IPS-18a (cell line): ENCODE results near the gene SERPINA1.
"Not testable (repeated sequence)": the region's sequence is repeated elsewhere in the genome, so short reads cannot be mapped to it uniquely, and the experiment has no call there.

ENCODE experiments used
- H3K27ac ChIP-seq: one replicate; pipeline ENCODE4 v1.5.1; 2013; ENCODE audit warnings: low read length
- H3K27me3 ChIP-seq: one replicate; pipeline ENCODE4 v1.6.1; 2013; ENCODE audit warnings: mild to moderate bottlenecking, low read length; ENCODE audit not compliant: control insufficient read depth, insufficient read depth
- H3K36me3 ChIP-seq: one replicate; pipeline ENCODE4 v1.6.1; 2013; ENCODE audit warnings: low read depth, low read length; ENCODE audit not compliant: control insufficient read depth
- H3K4me1 ChIP-seq: one replicate; pipeline ENCODE4 v1.6.1; 2013; ENCODE audit warnings: low read depth, low read length; ENCODE audit not compliant: control insufficient read depth
- H3K4me3 ChIP-seq: one replicate; pipeline ENCODE4 v1.5.1; 2013; ENCODE audit warnings: low read length
- H3K9ac ChIP-seq: one replicate; pipeline ENCODE4 v1.6.1; 2013; ENCODE audit warnings: mild to moderate bottlenecking, low read length, moderate library complexity
- H3K9me3 ChIP-seq: one replicate; pipeline ENCODE4 v1.6.1; 2013; ENCODE audit warnings: low read depth, low read length; ENCODE audit not compliant: control insufficient read depth

SERPINA1 gene

DNA sequence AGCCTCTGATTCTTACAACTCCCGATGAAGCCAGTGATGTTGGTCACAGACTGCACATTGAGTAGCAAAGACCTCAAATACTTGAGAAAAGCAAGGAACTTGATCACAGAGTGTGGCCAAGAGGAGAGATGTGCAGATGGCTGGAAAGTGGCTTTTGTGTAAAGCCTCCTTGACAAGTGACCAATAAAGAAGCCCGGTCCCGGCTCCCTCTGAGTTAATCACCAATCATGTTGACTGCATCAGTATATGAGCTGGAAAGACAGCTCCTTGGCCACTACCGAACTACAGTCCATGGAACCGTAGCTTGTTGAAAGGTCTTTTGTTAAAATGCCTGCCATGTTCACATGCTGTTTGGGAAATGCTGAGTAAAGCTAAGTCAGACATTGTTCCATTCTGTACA, 41.6 kb downstream of the SERPINA1 start:
- Histone ChIP-seq H3K4me3 (no peak overlapping the region), H3K27me3 (no peaks in the 10 kb centered on the region), H3K36me3 (no peaks in the 10 kb centered on the region), H3K4me1 (no peaks in the 10 kb centered on the region), H3K27ac (no peak overlapping the region), H3K9me3 (no peaks in the 10 kb centered on the region), H3K9ac (no peak overlapping the region)

DNA sequence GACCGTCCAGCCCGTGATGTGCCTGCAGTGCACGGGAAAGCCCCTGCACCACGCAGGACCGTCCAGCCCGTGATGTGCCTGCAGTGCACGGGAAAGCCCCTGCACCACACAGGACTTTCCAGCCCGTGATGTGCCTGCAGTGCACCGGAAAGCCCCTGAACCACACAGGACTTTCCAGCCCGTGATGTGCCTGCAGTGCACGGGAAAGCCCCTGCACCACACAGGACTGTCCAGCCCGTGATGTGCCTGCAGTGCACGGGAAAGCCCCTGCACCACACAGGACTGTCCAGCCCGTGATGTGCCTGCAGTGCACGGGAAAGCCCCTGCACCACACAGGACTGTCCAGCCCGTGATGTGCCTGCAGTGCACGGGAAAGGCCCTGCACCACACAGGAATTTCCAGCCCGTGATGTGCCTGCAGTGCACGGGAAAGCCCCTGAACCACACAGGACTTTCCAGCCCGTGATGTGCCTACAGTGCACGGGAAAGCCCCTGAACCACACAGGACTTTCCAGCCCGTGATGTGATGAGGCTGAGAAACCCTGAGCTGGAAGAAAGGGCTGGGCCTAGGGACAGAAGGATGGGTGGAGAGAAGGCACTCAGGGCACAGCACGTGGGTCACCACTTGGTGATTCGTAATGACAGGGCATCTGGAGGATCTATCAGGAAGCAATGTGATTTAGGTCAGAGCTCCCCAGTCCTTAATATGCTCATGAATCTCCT, 42.2 kb downstream of the SERPINA1 start:
- not testable (repeated sequence) for H3K4me3 ChIP-seq, H3K36me3 ChIP-seq, H3K9me3 ChIP-seq, H3K27ac ChIP-seq, H3K4me1 ChIP-seq, H3K9ac ChIP-seq, H3K27me3 ChIP-seq

DNA sequence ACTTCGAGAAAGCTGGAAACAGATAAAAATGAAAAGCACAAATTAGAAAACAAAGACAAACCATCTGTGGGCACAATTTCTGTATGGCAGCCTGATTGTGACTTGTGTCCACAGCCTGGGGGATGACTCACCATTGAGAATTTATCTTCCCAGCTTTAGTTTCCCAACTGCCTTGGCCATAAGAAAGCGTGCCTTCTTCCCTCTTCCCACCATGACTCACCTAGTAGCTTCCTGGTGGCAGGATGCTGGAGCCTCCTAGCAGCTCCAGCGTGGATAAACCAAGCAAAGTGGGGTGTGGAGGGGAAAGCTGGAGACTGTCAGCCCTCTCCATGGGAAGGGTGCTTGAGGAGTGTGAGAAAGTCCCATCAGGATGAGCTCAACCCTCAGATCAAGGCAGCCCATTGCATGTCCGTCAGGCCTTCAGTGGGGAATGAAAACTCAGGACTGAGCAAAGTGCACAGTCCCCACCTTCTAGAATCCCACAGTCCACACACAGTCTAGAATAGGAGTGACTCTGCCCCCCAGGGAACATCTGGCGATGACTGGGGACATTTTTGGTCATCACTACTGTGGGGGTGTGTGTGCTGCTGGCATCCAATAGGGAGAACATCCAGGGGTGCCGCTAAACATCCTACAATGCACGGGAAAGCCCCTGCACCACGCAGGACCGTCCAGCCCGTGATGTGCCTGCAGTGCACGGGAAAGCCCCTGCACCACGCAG, 42.9 kb downstream of the SERPINA1 start:
- no peaks in the 10 kb centered on the region for H3K4me1 ChIP-seq

GRCh38 chr14:94344389-94344788, 44.0 kb downstream of the SERPINA1 start:
- no peaks in the 10 kb centered on the region for H3K9me3 ChIP-seq
- H3K36me3 ChIP-seq = no peaks in the 10 kb centered on the region
- H3K27ac ChIP-seq = no peak overlapping the region
- H3K9ac ChIP-seq = no peak overlapping the region
- no peak overlapping the region for H3K4me3 ChIP-seq
- H3K4me1 ChIP-seq = no peaks in the 10 kb centered on the region
- H3K27me3 ChIP-seq = no peaks in the 10 kb centered on the region

More for the DNA sequence above, 42.9 kb downstream of the SERPINA1 start:
- Histone ChIP-seq H3K9me3 (no peaks in the 10 kb centered on the region), H3K36me3 (no peaks in the 10 kb centered on the region), H3K27ac (no peak overlapping the region), H3K27me3 (no peaks in the 10 kb centered on the region), H3K4me3 (no peak overlapping the region), H3K9ac (no peak overlapping the region)

GRCh38 chr14:94343238-94344005, 45.0 kb downstream of the SERPINA1 start:
- Histone ChIP-seq H3K4me1 (no peaks in the 10 kb centered on the region), H3K36me3 (no peaks in the 10 kb centered on the region), H3K9me3 (no peaks in the 10 kb centered on the region), H3K9ac (no peak overlapping the region), H3K27me3 (no peaks in the 10 kb centered on the region), H3K27ac (no peak overlapping the region), H3K4me3 (no peak overlapping the region)

DNA sequence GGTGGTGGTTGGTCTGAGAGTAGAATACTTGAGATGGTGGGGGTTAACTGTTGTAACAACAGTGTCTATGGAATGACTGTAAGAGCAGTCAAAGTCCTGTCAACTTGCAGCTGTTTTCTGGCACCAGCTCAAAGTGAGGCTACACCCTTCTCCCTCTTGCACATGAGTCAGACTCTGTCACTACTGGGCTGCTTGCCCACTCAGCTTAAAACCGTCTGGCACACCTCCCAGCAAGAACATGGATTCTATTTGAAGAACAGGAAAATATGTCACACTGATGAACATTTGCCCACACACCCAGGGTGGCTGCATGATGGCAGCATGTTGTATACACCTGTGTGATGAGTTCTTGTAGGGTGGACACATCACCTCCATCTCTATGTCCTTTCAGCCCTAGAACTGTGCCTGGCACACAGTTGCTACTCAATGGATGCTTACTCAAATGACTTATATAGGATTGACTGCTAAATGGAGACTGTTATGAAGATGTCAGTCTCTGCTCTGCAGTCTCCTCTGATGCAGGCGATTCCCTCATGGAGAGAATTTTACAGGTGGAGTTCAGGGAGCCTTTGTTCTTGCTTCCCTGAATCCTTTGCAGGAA, 46.0 kb downstream of the SERPINA1 start:
- H3K27ac ChIP-seq = no peak overlapping the region

DNA sequence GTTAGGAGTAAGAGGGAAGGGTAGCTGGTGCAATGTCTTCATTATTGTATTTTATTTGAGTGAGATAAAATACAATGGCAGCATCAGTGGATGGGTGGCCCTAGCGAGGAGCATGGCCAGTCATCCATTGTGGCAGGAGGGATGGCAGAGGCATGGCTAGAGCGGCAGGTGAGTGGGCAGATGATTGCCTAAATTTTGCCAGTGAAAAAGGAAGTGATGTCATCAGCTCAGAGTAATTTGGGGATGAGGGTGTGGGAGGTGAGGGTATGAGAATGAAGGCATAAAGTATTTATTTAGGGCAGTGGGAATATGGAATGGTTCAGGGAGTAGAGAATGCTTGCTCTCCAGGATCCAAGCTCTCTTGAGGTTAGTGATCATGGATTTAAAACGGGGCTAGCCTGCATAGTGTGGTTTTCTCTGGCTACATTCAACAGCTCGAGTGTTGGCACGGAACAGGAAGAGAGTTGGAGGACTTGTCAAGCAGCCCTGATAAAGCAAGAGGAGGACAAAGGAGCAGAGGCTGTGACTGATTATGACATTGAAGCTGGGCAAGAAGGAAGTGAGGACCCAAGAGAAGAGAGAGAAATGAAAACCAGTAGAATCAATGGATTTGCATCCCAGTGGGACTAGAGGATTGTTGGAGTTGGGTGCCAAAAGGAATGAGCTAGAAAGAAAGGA, 46.6 kb downstream of the SERPINA1 start:
- no peak overlapping the region for H3K4me3 ChIP-seq
- no peaks in the 10 kb centered on the region for H3K9me3 ChIP-seq
- H3K4me1 ChIP-seq = no peaks in the 10 kb centered on the region
- no peak overlapping the region for H3K27ac ChIP-seq
- no peak overlapping the region for H3K9ac ChIP-seq
- H3K27me3 ChIP-seq = no peaks in the 10 kb centered on the region
- no peaks in the 10 kb centered on the region for H3K36me3 ChIP-seq

More for the DNA sequence above, 46.0 kb downstream of the SERPINA1 start:
- no peaks in the 10 kb centered on the region for H3K4me1 ChIP-seq
- no peak overlapping the region for H3K9ac ChIP-seq
- no peaks in the 10 kb centered on the region for H3K9me3 ChIP-seq
- no peak overlapping the region for H3K4me3 ChIP-seq
- H3K36me3 ChIP-seq = no peaks in the 10 kb centered on the region
- no peaks in the 10 kb centered on the region for H3K27me3 ChIP-seq

DNA sequence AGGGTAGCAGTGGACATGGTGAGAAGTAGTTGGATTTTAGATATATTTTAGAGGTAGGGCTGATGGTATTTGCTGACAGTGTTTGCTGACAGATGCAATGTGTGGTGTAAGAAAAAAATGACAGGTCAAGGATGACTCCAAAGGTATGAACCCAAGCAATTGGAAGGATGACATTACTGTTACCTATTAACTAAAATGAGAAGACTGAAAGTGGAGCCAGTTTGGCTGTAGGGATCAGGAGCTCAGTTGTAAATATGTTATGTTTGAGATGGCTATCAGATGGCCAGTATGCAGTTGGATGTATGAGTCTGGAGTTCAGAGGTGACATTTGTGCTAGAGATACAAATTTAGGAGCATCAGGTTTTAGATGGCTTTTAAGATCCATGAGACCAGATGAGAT, 47.9 kb downstream of the SERPINA1 start:
- Histone ChIP-seq H3K4me1 (no peaks in the 10 kb centered on the region), H3K27me3 (no peaks in the 10 kb centered on the region), H3K9ac (no peak overlapping the region), H3K27ac (no peak overlapping the region), H3K4me3 (no peak overlapping the region), H3K36me3 (no peaks in the 10 kb centered on the region), H3K9me3 (no peaks in the 10 kb centered on the region)

- no peaks in the 10 kb centered on the region for H3K4me1 ChIP-seq
- no peaks in the 10 kb centered on the region for H3K36me3 ChIP-seq
- H3K9ac ChIP-seq = no peak overlapping the region
- H3K4me3 ChIP-seq = no peak overlapping the region
- no peaks in the 10 kb centered on the region for H3K27me3 ChIP-seq
- H3K27ac ChIP-seq = no peak overlapping the region
- no peaks in the 10 kb centered on the region for H3K9me3 ChIP-seq
Observed at GRCh38 chr14:94338023-94338422, 50.4 kb downstream of the SERPINA1 start.

DNA sequence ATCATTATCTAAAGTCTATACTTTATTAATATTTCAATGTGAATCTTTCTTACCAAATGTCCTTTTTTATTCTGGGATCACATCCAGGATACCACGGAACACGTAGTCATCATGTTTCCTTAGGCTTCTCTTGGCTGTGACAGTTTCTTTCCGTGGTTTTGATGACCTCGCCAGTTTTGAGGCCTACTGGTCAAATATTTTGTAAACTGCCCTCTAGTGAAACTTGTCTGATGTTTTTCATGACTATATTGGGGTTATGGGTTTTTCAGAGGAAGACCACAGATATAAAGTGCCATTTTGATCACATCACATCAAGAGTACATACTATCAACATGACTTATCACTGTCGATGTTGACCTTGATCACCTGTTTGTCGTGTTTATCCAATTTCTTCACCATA, 51.1 kb downstream of the SERPINA1 start:
- Histone ChIP-seq H3K36me3 (no peaks in the 10 kb centered on the region), H3K4me3 (no peak overlapping the region), H3K27ac (no peak overlapping the region), H3K27me3 (no peaks in the 10 kb centered on the region), H3K9me3 (no peaks in the 10 kb centered on the region), H3K4me1 (no peaks in the 10 kb centered on the region), H3K9ac (no peak overlapping the region)

DNA sequence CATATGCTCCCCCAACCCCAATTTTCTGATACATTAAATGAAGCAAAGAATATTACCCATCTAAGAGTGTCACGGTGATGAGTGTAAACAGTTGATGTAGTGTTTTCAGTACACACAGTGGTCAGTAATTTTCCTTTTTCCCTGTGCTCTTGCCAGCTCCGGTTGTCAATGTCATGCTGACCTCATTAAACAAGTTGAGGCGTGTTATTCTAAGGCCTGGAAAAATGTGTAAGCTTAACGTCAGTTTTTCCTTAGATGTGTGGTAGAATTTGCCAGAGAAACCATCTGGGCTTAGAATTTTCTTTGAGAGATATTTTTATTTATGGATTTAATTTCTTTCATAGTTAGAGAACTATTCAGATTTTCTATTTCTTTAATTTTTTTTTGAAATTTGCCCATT, 53.5 kb downstream of the SERPINA1 start:
- H3K27ac ChIP-seq = no peak overlapping the region
- H3K4me3 ChIP-seq = no peak overlapping the region

More for the DNA sequence above, 53.5 kb downstream of the SERPINA1 start:
- Histone ChIP-seq H3K9ac (no peak overlapping the region), H3K36me3 (no peaks in the 10 kb centered on the region), H3K4me1 (no peaks in the 10 kb centered on the region), H3K9me3 (no peaks in the 10 kb centered on the region), H3K27me3 (no peaks in the 10 kb centered on the region)
